ENCODE measurements around the gene RBM11. TPM values are rescaled to one million over a fixed set of nuclear protein-coding genes. Genes with fewer than 3 reads are reported as not detected.
"Not testable (repeated sequence)": the region's sequence is repeated elsewhere in the genome, so short reads cannot be mapped to it uniquely, and the experiment has no call there.

Gene RBM11, protein sequence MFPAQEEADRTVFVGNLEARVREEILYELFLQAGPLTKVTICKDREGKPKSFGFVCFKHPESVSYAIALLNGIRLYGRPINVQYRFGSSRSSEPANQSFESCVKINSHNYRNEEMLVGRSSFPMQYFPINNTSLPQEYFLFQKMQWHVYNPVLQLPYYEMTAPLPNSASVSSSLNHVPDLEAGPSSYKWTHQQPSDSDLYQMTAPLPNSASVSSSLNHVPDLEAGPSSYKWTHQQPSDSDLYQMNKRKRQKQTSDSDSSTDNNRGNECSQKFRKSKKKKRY
- polyA plus RNA-seq, result 2.9 TPM

DNA sequence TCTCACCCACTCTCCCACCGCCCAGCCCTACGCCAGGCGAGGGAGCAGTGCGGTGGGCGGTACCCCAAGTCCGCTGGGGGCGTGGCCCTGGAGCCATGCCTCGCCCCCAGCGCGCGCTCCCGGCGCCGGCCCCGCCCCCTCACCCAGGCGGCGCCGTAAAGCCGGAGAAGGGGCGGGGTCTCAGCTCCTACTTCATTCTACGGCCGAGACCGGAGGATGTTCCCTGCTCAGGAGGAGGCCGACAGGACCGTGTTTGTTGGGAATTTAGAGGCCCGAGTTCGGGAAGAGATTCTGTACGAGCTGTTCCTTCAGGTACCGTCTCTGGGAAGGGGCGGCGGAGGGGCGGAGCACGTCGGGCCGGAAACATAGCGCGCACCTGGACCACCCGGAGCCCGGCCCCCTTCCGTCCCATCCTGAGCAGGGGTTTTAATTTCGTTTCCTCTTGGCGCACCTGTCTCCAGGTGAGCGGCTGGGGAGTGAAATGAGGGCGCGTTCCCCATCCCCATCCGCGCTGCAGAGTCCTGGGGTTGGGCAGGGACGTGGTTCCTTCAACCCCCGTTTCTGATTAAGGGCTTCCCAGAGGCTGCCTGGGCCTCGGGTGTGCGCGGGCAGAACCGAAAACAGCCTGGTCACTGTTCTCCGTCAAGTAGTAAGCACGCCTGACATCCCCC lies at the start of gene RBM11:
Gene RBM11, plus strand, starts transcription at position 187 of the 671 bp plus-strand sequence. Its CDS starts 30 bp downstream, at position 217.
- peaks cover 4% of the 10 kb centered on the region for H3K27me3 Mint-ChIP-seq

GRCh38 chr21:14166463-14167223 lies 49.3 kb upstream of the RBM11 start:
- not testable (repeated sequence) for H3K36me3 Mint-ChIP-seq, H3K27me3 Mint-ChIP-seq, H3K4me1 Mint-ChIP-seq, H3K9me3 Mint-ChIP-seq
- peak overlapping the region in 1 of 3 donors; percentile 63 for H3K27ac Mint-ChIP-seq
- peak overlapping the region in 1 of 4 donors; percentile 39 for H3K4me3 Mint-ChIP-seq

More for the DNA sequence above, at the start of gene RBM11:
- Mint-ChIP-seq H3K36me3 (no peaks in the 10 kb centered on the region), H3K9me3 (peaks cover 0 to 1% (median 0%) of the 10 kb centered on the region in 3 donors), H3K4me3 (peak within 1 kb of the TSS; percentile 88 to 95 (median 92)), H3K27ac (peak within 1 kb of the TSS in 2 of 3 donors; percentile 46 to 50), H3K4me1 (peaks cover 4 to 7% (median 6%) of the 10 kb centered on the region in 3 donors)

DNA sequence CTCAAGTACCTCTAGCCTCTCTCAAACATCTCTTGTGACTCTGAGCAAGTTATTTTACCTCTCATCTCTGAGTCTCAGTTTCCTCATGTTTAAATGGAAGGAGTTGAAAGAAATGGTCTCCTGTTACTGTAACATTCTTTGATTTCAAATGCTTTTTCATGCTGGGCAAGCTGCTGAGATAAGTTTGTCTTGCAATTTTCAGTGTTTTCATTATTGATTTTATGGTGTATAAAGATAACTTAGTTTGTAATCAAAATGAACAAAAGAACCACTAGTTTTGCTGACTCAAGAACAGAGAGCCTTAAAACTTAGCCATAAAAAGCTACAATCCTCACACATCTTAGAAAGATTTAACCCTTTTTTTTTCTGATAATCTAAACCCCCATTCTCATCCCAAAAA lies 9.7 kb upstream of the RBM11 start:
- H3K36me3 Mint-ChIP-seq, result no peaks in the 10 kb centered on the region
- no peak overlapping the region for H3K4me3 Mint-ChIP-seq
- H3K27me3 Mint-ChIP-seq, result no peaks in the 10 kb centered on the region
- H3K27ac Mint-ChIP-seq, result no peak overlapping the region
- H3K4me1 Mint-ChIP-seq, result no peaks in the 10 kb centered on the region
- no peaks in the 10 kb centered on the region for H3K9me3 Mint-ChIP-seq

- no peaks in the 10 kb centered on the region for H3K36me3 Mint-ChIP-seq
- no peaks in the 10 kb centered on the region for H3K4me1 Mint-ChIP-seq
- peaks cover 4% of the 10 kb centered on the region for H3K27me3 Mint-ChIP-seq
- H3K9me3 Mint-ChIP-seq, result peaks cover 0 to 1% (median 0%) of the 10 kb centered on the region in 3 donors
- H3K27ac Mint-ChIP-seq, result no peak within 1 kb of the TSS
- H3K4me3 Mint-ChIP-seq, result no peak within 1 kb of the TSS
These were observed 5.2 kb upstream of the RBM11 start, which contains the start of gene LIPI for GRCh38 chr21:14210738-14211137. Gene LIPI, minus strand, starts transcription at chr21:14210955. Its CDS starts 110 bp downstream, at chr21:14210845.

GRCh38 chr21:14213164-14213563 lies 2.8 kb upstream of the RBM11 start:
- H3K36me3 Mint-ChIP-seq, result no peaks in the 10 kb centered on the region
- H3K9me3 Mint-ChIP-seq, result peaks cover 0 to 1% (median 0%) of the 10 kb centered on the region in 3 donors
- peaks cover 4 to 7% (median 6%) of the 10 kb centered on the region in 3 donors for H3K4me1 Mint-ChIP-seq
- peaks cover 4% of the 10 kb centered on the region for H3K27me3 Mint-ChIP-seq
- H3K27ac Mint-ChIP-seq, result no peak overlapping the region
- H3K4me3 Mint-ChIP-seq, result peak overlapping the region in 1 of 4 donors; percentile 55

- Mint-ChIP-seq H3K36me3 (peaks cover 5% of the 10 kb centered on the region), H3K4me3 (no peak overlapping the region), H3K27me3 (no peaks in the 10 kb centered on the region), H3K27ac (no peak overlapping the region), H3K9me3 (peaks cover under 1% of the 10 kb centered on the region in 3 donors), H3K4me1 (no peaks in the 10 kb centered on the region)
These were observed 7.4 kb downstream of the RBM11 start for GRCh38 chr21:14223365-14223764.

- peaks cover 4% of the 10 kb centered on the region for H3K36me3 Mint-ChIP-seq
- H3K9me3 Mint-ChIP-seq, result peaks cover 9 to 15% (median 9%) of the 10 kb centered on the region in 3 donors
- H3K27me3 Mint-ChIP-seq, result no peaks in the 10 kb centered on the region
- no peak overlapping the region for H3K27ac Mint-ChIP-seq
- no peaks in the 10 kb centered on the region for H3K4me1 Mint-ChIP-seq
- H3K4me3 Mint-ChIP-seq, result no peak overlapping the region
These were observed 13.4 kb downstream of the RBM11 start for GRCh38 chr21:14229399-14229798.

GRCh38 chr21:14235101-14235500 lies 19.1 kb downstream of the RBM11 start:
- Mint-ChIP-seq H3K27me3 (no peaks in the 10 kb centered on the region), H3K36me3 (no peaks in the 10 kb centered on the region), H3K4me3 (no peak overlapping the region), H3K9me3 (peaks cover 0 to 3% (median 2%) of the 10 kb centered on the region in 3 donors), H3K27ac (no peak overlapping the region), H3K4me1 (no peaks in the 10 kb centered on the region)

DNA sequence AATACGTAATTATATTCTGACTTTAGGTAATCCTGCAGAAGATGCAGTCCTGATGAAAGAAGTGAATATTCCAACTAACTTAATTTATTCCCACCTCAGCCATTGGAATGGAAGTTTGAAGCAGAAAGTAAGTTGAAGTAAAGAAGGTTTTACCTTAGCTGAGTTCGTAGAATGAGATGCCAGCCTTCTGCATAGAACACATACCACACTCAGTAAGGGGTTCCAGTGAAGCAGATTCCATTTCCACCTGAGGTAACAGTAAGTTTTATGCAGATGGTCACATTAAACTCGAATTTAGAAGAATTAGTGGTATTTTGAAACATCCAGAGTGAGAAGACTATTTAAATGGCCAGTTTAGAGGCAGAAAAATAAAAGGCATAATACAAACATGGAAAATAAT lies 20.2 kb downstream of the RBM11 start:
- Mint-ChIP-seq H3K27me3 (no peaks in the 10 kb centered on the region), H3K27ac (no peak overlapping the region), H3K36me3 (no peaks in the 10 kb centered on the region), H3K9me3 (no peaks in the 10 kb centered on the region), H3K4me3 (no peak overlapping the region), H3K4me1 (no peaks in the 10 kb centered on the region)

DNA sequence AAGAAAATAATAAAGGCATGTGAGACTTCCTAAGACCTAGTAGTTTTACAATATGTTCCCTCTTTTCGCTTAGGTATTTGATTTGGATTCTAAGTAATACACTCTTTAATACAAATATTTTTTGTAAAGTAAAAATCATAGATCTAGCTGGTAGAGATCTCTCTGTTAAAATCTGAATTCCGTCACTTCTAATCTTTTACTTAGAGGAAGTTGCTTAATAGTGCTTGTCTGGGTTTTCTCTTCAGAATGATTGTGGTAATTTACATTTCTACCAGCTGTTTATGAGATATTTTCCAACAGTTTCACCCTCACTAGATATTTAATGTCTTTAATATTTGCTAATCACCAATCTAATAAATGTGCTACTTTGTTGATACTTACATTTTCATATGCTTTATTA lies 23.3 kb downstream of the RBM11 start:
- Mint-ChIP-seq H3K27ac (no peak overlapping the region), H3K36me3 (no peaks in the 10 kb centered on the region), H3K9me3 (no peaks in the 10 kb centered on the region), H3K4me1 (no peaks in the 10 kb centered on the region), H3K27me3 (no peaks in the 10 kb centered on the region), H3K4me3 (no peak overlapping the region)

DNA sequence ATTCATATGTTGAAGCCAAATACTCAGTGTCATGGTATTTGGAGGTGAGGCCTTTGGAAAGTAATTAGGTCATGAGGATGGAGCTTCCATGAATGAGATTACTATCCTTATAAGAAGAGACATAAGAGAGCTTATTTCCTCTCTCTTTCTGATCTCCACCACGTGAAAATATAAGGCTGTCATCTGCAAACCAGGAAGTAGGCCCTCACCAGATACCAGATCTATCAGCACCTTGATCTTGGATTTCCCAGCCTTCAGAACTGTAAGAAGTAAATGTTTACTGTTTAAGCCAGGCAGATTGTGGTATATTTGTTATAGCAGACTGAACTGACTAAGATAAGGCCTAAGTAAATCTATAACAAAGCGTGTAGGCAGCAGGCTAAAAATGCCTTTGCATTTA lies 25.3 kb downstream of the RBM11 start:
- Mint-ChIP-seq H3K9me3 (no peaks in the 10 kb centered on the region), H3K4me1 (no peaks in the 10 kb centered on the region), H3K27me3 (no peaks in the 10 kb centered on the region), H3K27ac (peak overlapping the region in 1 of 3 donors; percentile 48), H3K4me3 (no peak overlapping the region), H3K36me3 (no peaks in the 10 kb centered on the region)

DNA sequence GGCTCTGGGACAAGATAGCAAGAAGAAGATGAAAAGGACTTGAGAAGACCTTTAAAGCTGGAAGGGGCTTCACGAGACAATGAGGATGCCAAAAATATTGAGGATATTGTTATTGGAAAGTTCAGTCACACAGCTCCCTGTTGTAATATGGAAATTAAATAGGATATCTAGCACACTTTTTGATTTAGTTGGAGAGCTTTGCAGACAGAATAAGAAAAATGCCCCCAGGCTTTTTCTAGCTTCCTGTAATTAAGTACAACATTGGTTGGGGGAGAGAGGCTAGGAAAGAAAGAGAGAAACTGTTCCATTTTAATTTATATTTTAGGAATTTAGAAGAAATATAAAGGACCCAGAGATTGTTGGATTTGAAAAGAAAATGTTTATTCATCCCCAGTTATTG lies 27.5 kb downstream of the RBM11 start:
- H3K27ac Mint-ChIP-seq, result no peak overlapping the region
- H3K9me3 Mint-ChIP-seq, result no peaks in the 10 kb centered on the region
- H3K36me3 Mint-ChIP-seq, result peaks cover 4% of the 10 kb centered on the region
- no peak overlapping the region for H3K4me3 Mint-ChIP-seq
- peaks cover 2% of the 10 kb centered on the region for H3K27me3 Mint-ChIP-seq
- H3K4me1 Mint-ChIP-seq, result no peaks in the 10 kb centered on the region

- Mint-ChIP-seq H3K9me3 (no peaks in the 10 kb centered on the region), H3K4me1 (no peaks in the 10 kb centered on the region), H3K4me3 (no peak overlapping the region), H3K36me3 (peaks cover 4% of the 10 kb centered on the region), H3K27me3 (peaks cover 5% of the 10 kb centered on the region), H3K27ac (no peak overlapping the region)
These were observed 27.9 kb downstream of the RBM11 start for GRCh38 chr21:14243874-14244273.

DNA sequence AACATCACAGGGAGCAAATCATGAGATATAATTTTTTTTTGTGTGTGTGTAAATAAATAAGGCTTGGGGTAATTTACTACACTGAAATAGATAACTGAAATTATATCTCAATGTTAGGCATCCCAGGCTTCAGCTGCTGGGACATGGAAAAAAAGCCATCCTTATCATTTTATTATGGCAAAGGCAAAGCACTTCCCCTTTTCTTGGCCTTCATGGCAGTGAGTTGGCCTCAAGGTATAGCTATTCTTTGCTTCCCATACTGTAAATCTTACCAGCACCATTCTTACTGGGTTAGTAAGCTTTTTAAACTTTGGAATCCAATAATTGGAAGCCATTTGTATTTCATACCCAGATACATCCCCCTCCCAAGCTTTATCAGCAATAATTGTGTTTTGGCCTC lies 29.0 kb downstream of the RBM11 start:
- H3K36me3 Mint-ChIP-seq, result peaks cover 4% of the 10 kb centered on the region
- H3K27me3 Mint-ChIP-seq, result peaks cover 5% of the 10 kb centered on the region
- no peak overlapping the region for H3K4me3 Mint-ChIP-seq
- no peak overlapping the region for H3K27ac Mint-ChIP-seq
- no peaks in the 10 kb centered on the region for H3K4me1 Mint-ChIP-seq
- H3K9me3 Mint-ChIP-seq, result peaks cover 0 to 4% (median 2%) of the 10 kb centered on the region in 3 donors

GRCh38 chr21:14245711-14246110 lies 29.8 kb downstream of the RBM11 start:
- Mint-ChIP-seq H3K9me3 (peaks cover 0 to 7% (median 3%) of the 10 kb centered on the region in 3 donors), H3K4me1 (no peaks in the 10 kb centered on the region), H3K36me3 (peaks cover 4% of the 10 kb centered on the region), H3K4me3 (no peak overlapping the region), H3K27me3 (peaks cover 5% of the 10 kb centered on the region), H3K27ac (no peak overlapping the region)

Measured in IgD-negative memory B cell (primary cell).